IMR-90 (cell line): ENCODE measurements around the gene DUSP28. TPM values are rescaled to one million over a fixed set of nuclear protein-coding genes. Genes with fewer than 3 reads are reported as not detected.

Experiments
- ATAC-seq: fragments of 200-7000 bp; cut with Tn5 transposase; 2 replicates; pipeline ENCODE4 v1.9.1; 2020; ENCODE audit warnings: low read depth, mild to moderate bottlenecking, moderate library complexity
- BruUV-seq: library from RNA; stranded (reverse); fragments of 400-500 nt; replicated peaks from 2 replicates; lab custom pipeline; 2021; lab: Mats Ljungman, UMichigan
- CTCF ChIA-PET: fragments of 300-600 bp; formaldehyde crosslinking; extraction: SDS; loops from one replicate; lab custom pipeline; 2021; ENCODE audit warnings: antibody characterized with exemption; lab: Yijun Ruan, JAX
- POLR2A ChIA-PET: fragments of 300-600 bp; sonication (Branson Sonifier 250); formaldehyde crosslinking; loops from one replicate; lab custom pipeline; 2022; ENCODE audit warnings: antibody characterized with exemption; ENCODE audit not compliant: unreplicated experiment; lab: Charles Lee
- DNase-seq: peaks from one replicate; pipeline ENCODE4 v3.0.0; 2013
- H2AFZ ChIP-seq: replicated peaks from 2 replicates; pipeline ENCODE3; 2013; ENCODE audit warnings: low read length, mild to moderate bottlenecking; ENCODE audit not compliant: poor library complexity
- H2AK5ac ChIP-seq: 2 replicates; pipeline ENCODE4 v1.6.1; 2013; ENCODE audit warnings: low read depth, low read length, inconsistent platforms
- H2AK9ac ChIP-seq: replicated peaks from 2 replicates; pipeline ENCODE3; 2013; ENCODE audit warnings: mild to moderate bottlenecking, low read depth, low read length, moderate library complexity; ENCODE audit not compliant: poor library complexity
- H2BK120ac ChIP-seq: 2 replicates; pipeline ENCODE4 v1.6.1; 2013; ENCODE audit warnings: low read depth, low read length, inconsistent platforms
- H2BK15ac ChIP-seq: 3 replicates; pipeline ENCODE4 v1.6.1; 2013; ENCODE audit warnings: low read depth, low read length, inconsistent platforms
- H2BK20ac ChIP-seq: 2 replicates; pipeline ENCODE4 v1.6.1; 2013; ENCODE audit warnings: low read depth, mild to moderate bottlenecking, inconsistent platforms, low read length, moderate library complexity
- H2BK5ac ChIP-seq: 2 replicates; pipeline ENCODE4 v1.6.1; 2013; ENCODE audit warnings: mild to moderate bottlenecking, low read depth, low read length, inconsistent platforms; ENCODE audit not compliant: poor library complexity, severe bottlenecking
- H3K14ac ChIP-seq: replicated peaks from 2 replicates; pipeline ENCODE4 v1.6.1; 2013; ENCODE audit warnings: low read depth, low read length, inconsistent platforms
- H3K18ac ChIP-seq: 2 replicates; pipeline ENCODE4 v1.6.1; 2013; ENCODE audit warnings: low read depth, low read length, control low read depth
- H3K23ac ChIP-seq: 2 replicates; pipeline ENCODE4 v1.6.1; 2013; ENCODE audit warnings: low read depth, low read length, inconsistent platforms
- H3K27ac ChIP-seq: 2 replicates; pipeline ENCODE4 v1.5.1; 2013; ENCODE audit warnings: mild to moderate bottlenecking, control low read depth, low read length; ENCODE audit not compliant: insufficient read depth
- H3K27me3 ChIP-seq: 2 replicates; pipeline ENCODE4 v1.6.1; 2013; ENCODE audit warnings: low read length; ENCODE audit not compliant: control insufficient read depth, insufficient read depth
- H3K36me3 ChIP-seq: 2 replicates; pipeline ENCODE4 v1.6.1; 2013; ENCODE audit warnings: low read length, mixed read lengths; ENCODE audit not compliant: control insufficient read depth, insufficient read depth
- H3K4ac ChIP-seq: 2 replicates; pipeline ENCODE4 v1.6.1; 2013; ENCODE audit warnings: low read depth, low read length, inconsistent platforms
- H3K4me1 ChIP-seq: 2 replicates; pipeline ENCODE4 v1.6.1; 2013; ENCODE audit warnings: low read length, mixed read lengths; ENCODE audit not compliant: control insufficient read depth, insufficient read depth
- H3K4me2 ChIP-seq: 2 replicates; pipeline ENCODE4 v1.6.1; 2013; ENCODE audit warnings: low read depth, mild to moderate bottlenecking, control low read depth, low read length, moderate library complexity
- H3K4me3 ChIP-seq: 2 replicates; pipeline ENCODE4 v1.5.1; 2013; ENCODE audit warnings: low read depth, mild to moderate bottlenecking, control low read depth, low read length, moderate library complexity; ENCODE audit not compliant: insufficient read depth
- H3K56ac ChIP-seq: 2 replicates; pipeline ENCODE4 v1.6.1; 2013; ENCODE audit warnings: low read length, inconsistent platforms; ENCODE audit not compliant: insufficient read depth; ENCODE audit errors: extremely low read depth
- H3K79me1 ChIP-seq, 2 experiments: 2 replicates each; pipeline ENCODE4 v1.6.1; 2013; ENCODE audit warnings: low read length in 2 of 2, inconsistent platforms in 1 of 2, low read depth in 1 of 2
- H3K9ac ChIP-seq: 2 replicates; pipeline ENCODE4 v1.6.1; 2013; ENCODE audit warnings: low read depth, low read length, control low read depth
- H3K9me1 ChIP-seq: 2 replicates; pipeline ENCODE4 v1.6.1; 2013; ENCODE audit warnings: low read length, inconsistent platforms; ENCODE audit not compliant: insufficient read depth
- H3K9me3 ChIP-seq: 2 replicates; pipeline ENCODE4 v1.6.1; 2013; ENCODE audit warnings: low read length; ENCODE audit not compliant: control insufficient read depth, insufficient read depth
- H4K20me1 ChIP-seq: 2 replicates; pipeline ENCODE4 v1.6.1; 2013; ENCODE audit warnings: low read length, inconsistent platforms; ENCODE audit not compliant: insufficient read depth
- H4K5ac ChIP-seq: 2 replicates; pipeline ENCODE4 v1.6.1; 2013; ENCODE audit warnings: mild to moderate bottlenecking, low read depth, low read length, control low read depth
- H4K8ac ChIP-seq, 2 experiments: 2 replicates each; pipeline ENCODE4 v1.6.1; 2013; ENCODE audit warnings: low read depth in 2 of 2, low read length in 2 of 2, control low read depth in 1 of 2, inconsistent platforms in 1 of 2
- H4K91ac ChIP-seq: 2 replicates; pipeline ENCODE4 v1.6.1; 2013; ENCODE audit warnings: low read depth, low read length, inconsistent platforms; ENCODE audit not compliant: insufficient read depth
- FOS ChIP-seq: fragments of 150-350 bp; IDR thresholded peaks from 2 replicates; pipeline ENCODE4 v1.6.1; 2016; ENCODE audit warnings: low read depth, low read length
- MAZ ChIP-seq: IDR thresholded peaks from 2 replicates; pipeline ENCODE4 v1.6.1; 2012; ENCODE audit warnings: low read depth, mild to moderate bottlenecking, low read length, improper control_type of control experiment, moderate library complexity, borderline replicate concordance
- WGBS, 2 experiments: methylation state at CpG; one replicate each; pipeline versions ENCODE4 v1.1.5 to v1.1.7; 2013; ENCODE audit warnings: missing lambda C conversion rate in 2 of 2; ENCODE audit not compliant: insufficient read length in 1 of 2; ENCODE audit errors: extremely low coverage in 2 of 2; 5-methylcytosine and 5-hydroxymethylcytosine counted together
- dilution Hi-C: fragments of 300-500 bp; cut with HindIII; formaldehyde crosslinking; loops from one replicate; pipeline ENCODE4 v1.14.3; 2018; ENCODE audit warnings: low sequenced_read_pairs; ENCODE audit not compliant: unreplicated experiment
- in situ Hi-C: fragments of 300-500 bp; cut with MboI; formaldehyde crosslinking; loops from 3 replicates; pipeline ENCODE4 v1.14.3; 2019; ENCODE audit warnings: low sequenced_read_pairs, inconsistent platforms, mixed read lengths
- intact Hi-C: fragments of 100-400 bp; cut with micrococcal nuclease; formaldehyde crosslinking; loops from 2 replicates; pipeline ENCODE4 v1.10.0; 2022
- polyA plus RNA-seq, 3 experiments: library from polyadenylated mRNA; depleted of rRNA; stranded (reverse); fragments of >200 nt; gene quantifications; 2 replicates each; pipeline ENCODE4 v1.2.3, GENCODE V29; 2012; ENCODE audit warnings: low replicate concordance in 1 of 3
- total RNA-seq: library from RNA; depleted of rRNA; stranded (reverse); fragments of >200 nt; gene quantifications from 2 replicates; pipeline ENCODE4 v1.2.3, GENCODE V29; 2012
- TF ChIP-seq, protein P1 (sequence below): conservative IDR thresholded peaks from 2 replicates; pipeline ENCODE4 v1.5.1; 2012; ENCODE audit warnings: mild to moderate bottlenecking, low read depth, low read length, improper control_type of control experiment

The DUSP28 gene
- total and polyA plus RNA-seq, 2 of the 4 experiments (the other 2 are of a cell fraction) = 1.1 to 3.3 TPM

DNA sequence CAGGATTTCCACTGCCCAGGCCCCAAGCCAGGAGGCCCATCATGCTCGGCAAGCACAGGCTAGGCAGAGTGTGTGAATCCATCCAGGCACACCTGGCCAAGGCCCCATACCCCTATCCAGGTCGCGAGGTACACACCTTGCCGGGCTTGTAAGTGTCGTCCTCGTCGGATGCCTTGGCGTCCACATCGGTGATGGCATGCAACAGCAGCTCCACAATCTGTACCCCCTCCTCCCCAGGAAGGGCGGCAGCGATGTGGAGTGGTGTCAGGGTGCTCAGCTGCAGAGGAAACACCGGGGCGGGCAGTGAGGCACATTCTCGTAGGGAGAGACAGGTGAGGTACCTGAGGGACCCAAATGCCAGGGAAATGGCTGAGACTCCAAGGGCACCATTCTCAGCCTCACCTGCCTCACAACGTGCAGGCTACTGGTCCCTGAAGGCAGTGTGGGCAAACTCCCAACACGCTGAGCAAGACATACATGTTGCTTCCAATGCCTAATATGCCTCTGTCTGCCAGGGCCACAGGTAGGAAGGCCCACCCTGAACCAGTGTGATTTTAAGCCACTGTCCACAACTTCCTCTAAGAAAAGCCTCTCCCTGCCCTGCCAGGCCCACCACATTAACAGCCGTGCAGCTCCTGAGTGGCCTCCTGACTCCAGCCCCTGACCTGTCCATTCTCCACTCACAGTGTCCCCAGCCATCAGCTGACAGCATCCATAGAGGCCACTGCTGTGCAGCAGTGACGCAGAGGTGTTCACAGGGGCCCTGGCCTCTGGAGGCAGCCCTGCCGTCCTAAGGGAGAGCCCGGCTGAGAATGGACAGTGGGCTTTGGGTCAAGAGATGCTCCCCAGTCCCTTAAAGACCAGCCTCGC, 47.3 kb upstream of the DUSP28 start:
- H3K14ac ChIP-seq = no peak overlapping the region
- no peaks in the 10 kb centered on the region for H3K9me1 ChIP-seq
- H3K9me3 ChIP-seq = no peaks in the 10 kb centered on the region
- no peak overlapping the region for H3K9ac ChIP-seq
- no peak overlapping the region for H3K23ac ChIP-seq
- intact Hi-C loops (loop anchor here (5.0 kb wide), 1 partner anchor 189 kb away; no protein-coding TSS in a partner anchor), in situ Hi-C loops (no loop called here), dilution Hi-C loops (no loop called here)
- H2AFZ ChIP-seq = no peak overlapping the region
- H4K5ac ChIP-seq = no peak overlapping the region
- 71% methylated on average over 5 of the region's 21 CpGs; no CpG with 5 or more reads in 1 of the 2 experiments for WGBS, 2 experiments
- no peak overlapping the region for H2BK20ac ChIP-seq
- ATAC-seq (no peak), DNase-seq (no peak)
- H3K56ac ChIP-seq = no peak overlapping the region
- no peak overlapping the region for H3K27ac ChIP-seq
- no peak overlapping the region for H2AK9ac ChIP-seq
- POLR2A ChIA-PET = no interaction called here
- no TSS peak for BruUV-seq
- CTCF ChIA-PET = no interaction called here
- no peak overlapping the region for H2AK5ac ChIP-seq
- no peak overlapping the region for H3K4ac ChIP-seq
- H3K36me3 ChIP-seq = no peaks in the 10 kb centered on the region
- H3K27me3 ChIP-seq = no peaks in the 10 kb centered on the region
- H3K18ac ChIP-seq = no peak overlapping the region
- H4K20me1 ChIP-seq = 0 out of 2 replicates have a peak, but pooled peaks cover 3% of the 10 kb centered on the region
- H3K4me2 ChIP-seq = no peak overlapping the region
- H2BK5ac ChIP-seq = no peak overlapping the region
- no peak for TF ChIP-seq FOS
- TF ChIP-seq, protein P1, sequence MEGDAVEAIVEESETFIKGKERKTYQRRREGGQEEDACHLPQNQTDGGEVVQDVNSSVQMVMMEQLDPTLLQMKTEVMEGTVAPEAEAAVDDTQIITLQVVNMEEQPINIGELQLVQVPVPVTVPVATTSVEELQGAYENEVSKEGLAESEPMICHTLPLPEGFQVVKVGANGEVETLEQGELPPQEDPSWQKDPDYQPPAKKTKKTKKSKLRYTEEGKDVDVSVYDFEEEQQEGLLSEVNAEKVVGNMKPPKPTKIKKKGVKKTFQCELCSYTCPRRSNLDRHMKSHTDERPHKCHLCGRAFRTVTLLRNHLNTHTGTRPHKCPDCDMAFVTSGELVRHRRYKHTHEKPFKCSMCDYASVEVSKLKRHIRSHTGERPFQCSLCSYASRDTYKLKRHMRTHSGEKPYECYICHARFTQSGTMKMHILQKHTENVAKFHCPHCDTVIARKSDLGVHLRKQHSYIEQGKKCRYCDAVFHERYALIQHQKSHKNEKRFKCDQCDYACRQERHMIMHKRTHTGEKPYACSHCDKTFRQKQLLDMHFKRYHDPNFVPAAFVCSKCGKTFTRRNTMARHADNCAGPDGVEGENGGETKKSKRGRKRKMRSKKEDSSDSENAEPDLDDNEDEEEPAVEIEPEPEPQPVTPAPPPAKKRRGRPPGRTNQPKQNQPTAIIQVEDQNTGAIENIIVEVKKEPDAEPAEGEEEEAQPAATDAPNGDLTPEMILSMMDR = no peak
- TF ChIP-seq MAZ = no peak
- peaks cover 1% of the 10 kb centered on the region; the same call in 1 of the 2 replicates for H3K4me1 ChIP-seq
- H4K91ac ChIP-seq = no peak overlapping the region
- no peak overlapping the region for H4K8ac ChIP-seq
- H3K4me3 ChIP-seq = no peak overlapping the region
- H3K79me1 ChIP-seq = no peaks in the 10 kb centered on the region
- no peak overlapping the region for H2BK120ac ChIP-seq
- no peak overlapping the region for H2BK15ac ChIP-seq
